Astrocyte of the spinal cord (primary cell): ENCODE data around the gene RIPOR3.

ENCODE experiments used
- DNase-seq: peaks from one replicate; pipeline ENCODE4 v3.0.0; 2011; ENCODE audit warnings: low read depth, low spot score
- H3K4me3 ChIP-seq: 2 replicates; pipeline ENCODE4 v1.5.1; 2011; ENCODE audit warnings: low read depth, mild to moderate bottlenecking, low read length, moderate library complexity
- in situ Hi-C: cut with HindIII; loops from 2 replicates; pipeline ENCODE4 v1.10.0; 2017; ENCODE audit warnings: low sequenced_read_pairs
- TF ChIP-seq, protein P1 (sequence below): IDR thresholded peaks from 2 replicates; pipeline ENCODE4 v1.5.1; 2012; ENCODE audit warnings: low read depth, mild to moderate bottlenecking, low read length, inconsistent platforms

The RIPOR3 gene

DNA sequence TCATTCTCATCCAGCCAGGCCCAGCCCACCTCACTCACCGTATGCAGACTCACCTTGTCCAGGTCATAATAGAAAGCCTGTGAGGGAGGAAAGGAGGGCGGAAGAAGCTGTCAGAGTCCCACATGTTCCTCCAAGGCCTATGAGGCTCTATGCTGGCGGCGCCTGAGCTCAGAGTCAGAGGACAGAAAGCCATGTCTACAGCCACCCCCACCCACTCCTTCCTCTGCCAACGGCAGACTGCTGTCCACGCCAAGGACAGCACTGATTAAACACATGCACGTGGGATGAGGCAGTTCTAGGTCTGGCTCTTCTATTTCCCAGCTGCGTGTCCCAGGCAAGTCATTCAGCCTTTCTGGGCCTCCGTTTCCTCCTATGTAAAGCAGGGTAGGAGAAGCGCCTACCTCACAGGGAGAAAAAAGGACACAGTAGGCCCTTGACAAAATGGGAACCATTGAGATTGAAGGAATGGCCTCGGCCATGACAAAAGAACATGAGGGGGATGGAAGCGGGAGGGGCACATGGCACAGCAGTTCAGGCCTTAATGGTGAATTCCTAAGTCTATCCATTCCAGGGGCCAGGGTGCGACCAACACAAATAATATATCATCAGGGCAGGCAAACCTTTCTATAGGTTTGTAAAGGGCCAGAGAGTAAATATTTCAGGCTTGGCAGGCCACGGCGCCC, 80.1 kb downstream of the RIPOR3 start:
- DNase-seq: no peak
- in situ Hi-C loops: no loop called here
- H3K4me3 ChIP-seq: no peak overlapping the region

DNA sequence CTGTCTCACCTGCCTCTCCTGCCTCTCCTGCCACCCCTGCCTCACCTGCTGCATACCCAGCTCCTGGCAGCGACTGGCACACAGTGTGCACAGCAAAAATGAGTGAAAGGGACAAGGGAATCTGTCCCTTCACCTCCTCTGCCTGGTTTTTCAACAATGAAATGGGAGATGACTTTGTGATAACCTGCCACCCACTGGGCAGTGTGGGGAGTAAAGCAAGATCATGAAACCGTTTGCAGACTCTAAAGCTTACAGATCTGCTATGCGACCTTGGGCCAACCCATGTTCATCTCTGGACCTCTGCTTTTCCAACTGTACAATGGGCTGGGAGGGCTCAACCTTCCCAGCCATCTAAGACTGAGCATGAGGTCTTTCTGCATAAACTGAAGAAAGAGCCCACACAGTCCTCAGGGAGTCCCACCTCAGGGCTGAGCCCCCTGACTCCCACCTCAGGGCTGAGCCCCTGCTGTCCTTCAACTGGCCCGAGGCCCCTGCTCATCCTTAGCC, 81.1 kb downstream of the RIPOR3 start:
- in situ Hi-C loops: no loop called here
- DNase-seq: no peak
- H3K4me3 ChIP-seq: no peak overlapping the region
- TF ChIP-seq, protein P1, sequence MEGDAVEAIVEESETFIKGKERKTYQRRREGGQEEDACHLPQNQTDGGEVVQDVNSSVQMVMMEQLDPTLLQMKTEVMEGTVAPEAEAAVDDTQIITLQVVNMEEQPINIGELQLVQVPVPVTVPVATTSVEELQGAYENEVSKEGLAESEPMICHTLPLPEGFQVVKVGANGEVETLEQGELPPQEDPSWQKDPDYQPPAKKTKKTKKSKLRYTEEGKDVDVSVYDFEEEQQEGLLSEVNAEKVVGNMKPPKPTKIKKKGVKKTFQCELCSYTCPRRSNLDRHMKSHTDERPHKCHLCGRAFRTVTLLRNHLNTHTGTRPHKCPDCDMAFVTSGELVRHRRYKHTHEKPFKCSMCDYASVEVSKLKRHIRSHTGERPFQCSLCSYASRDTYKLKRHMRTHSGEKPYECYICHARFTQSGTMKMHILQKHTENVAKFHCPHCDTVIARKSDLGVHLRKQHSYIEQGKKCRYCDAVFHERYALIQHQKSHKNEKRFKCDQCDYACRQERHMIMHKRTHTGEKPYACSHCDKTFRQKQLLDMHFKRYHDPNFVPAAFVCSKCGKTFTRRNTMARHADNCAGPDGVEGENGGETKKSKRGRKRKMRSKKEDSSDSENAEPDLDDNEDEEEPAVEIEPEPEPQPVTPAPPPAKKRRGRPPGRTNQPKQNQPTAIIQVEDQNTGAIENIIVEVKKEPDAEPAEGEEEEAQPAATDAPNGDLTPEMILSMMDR: no peak

More for the DNA sequence above, 80.1 kb downstream of the RIPOR3 start:
- TF ChIP-seq, protein P1: no peak

DNA sequence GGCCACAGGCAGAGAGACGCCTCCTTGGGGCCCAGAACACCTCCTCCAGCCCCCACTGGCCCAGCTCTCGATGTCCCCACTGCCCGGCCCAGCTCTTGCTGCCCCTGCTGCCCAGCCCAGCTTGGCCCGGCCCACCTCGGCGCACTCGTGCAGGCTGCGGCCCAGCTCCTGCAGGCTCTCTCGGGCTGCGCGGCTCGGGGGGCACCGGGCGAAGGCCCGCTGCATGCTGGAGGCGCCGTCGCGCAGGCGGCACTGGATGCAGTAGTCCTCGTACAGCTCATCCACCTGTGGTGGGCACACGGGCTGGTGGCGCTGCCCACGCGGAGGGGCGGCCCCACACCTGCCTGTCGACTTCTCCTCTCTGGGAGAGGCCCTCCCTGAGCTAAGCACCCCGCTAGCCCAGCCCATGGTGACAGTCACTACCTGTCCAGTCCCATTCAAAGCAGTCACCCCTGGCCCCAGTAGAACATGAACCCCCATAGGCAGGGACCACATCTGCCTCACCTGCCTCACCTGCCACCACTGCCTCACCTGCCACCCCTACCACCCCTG, 81.8 kb downstream of the RIPOR3 start:
- TF ChIP-seq, protein P1: no peak
- no peak for DNase-seq
- H3K4me3 ChIP-seq: no peak overlapping the region
- in situ Hi-C loops: no loop called here

DNA sequence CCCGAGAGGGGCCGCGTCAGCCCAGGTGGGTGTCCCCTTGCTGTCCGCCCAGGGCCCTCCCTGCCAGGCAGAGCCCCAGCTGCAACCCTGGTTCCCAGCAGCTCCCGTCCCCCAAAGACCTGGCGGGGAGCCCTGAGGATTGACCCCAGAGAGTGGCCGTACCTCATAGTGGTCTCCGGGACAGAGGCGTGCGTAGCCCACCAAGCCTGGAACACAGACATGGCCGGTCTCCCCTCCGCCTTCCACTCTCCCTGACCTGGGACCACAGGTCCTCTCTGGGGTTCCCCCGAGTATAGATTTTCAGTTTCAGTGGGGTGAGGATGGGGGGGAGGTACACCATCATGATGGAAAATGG, 82.6 kb downstream of the RIPOR3 start:
- TF ChIP-seq, protein P1: no peak
- DNase-seq: no peak
- in situ Hi-C loops: no loop called here
- H3K4me3 ChIP-seq: no peak overlapping the region

DNA sequence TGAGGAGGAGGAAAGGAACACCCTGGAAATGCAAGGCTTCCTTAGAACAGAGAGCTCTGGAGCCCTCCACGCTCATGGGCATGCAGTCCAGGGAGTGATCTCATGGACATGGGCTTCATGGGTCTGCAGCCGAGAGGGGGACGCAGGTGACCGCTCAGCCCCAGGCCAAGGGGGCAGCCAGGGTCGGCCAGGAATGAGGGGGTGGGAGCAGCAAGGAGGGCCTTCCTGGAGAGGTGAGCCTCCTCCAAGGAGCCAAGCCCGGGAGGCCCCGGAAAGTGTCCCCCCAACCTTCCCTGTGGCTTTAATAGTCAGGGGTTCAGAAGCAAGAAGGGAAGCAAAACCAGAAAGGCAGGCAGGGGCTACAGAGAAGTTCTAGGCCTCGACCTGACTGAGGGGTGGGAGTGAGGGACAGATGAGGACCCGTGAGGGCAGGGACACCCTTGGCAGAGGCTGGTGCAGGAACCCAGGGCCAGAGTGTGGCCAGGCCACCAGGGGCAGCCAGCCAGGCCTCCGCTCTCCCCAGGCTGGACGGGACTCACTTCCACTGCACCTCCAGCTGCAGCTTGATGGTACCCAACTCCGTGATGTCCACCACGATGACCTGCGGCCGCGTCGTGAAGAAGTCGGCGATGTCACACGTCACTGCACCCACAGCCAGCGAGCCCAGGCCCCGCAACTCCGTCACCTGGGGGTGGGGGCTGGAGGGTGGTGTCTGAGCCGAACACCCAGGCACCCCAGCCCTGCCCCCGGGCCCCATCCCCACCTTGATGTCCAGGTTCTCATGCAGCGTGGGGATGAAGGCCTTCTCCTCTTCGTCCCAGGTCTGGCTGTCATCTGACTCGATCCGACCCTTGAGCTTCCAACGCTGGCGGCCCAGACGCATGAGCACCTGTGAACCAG, 83.2 kb downstream of the RIPOR3 start:
- no peak for DNase-seq
- H3K4me3 ChIP-seq: no peak overlapping the region
- TF ChIP-seq, protein P1: no peak
- in situ Hi-C loops: no loop called here

DNA sequence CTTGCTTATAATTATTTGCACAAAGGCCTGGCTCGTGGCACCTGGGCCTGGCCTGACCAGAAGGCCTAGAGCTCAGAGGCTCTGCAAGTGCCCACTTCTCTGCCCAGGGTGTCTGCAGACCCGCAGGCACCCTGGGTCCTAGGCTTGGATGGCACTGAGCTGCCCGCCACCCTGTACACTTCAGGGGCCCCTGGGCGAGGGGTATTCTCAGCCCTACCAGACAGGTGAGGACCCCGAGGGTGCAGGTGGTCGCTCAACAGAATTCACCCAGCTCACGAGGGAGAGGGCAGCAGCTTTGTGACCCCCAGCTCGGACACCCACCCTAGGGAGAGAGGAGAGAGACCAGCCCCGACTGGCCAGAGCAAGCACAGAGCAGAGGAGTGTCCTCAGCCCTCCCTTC, 83.9 kb downstream of the RIPOR3 start:
- in situ Hi-C loops: no loop called here
- H3K4me3 ChIP-seq: no peak overlapping the region
- no peak for DNase-seq
- TF ChIP-seq, protein P1: no peak
